Heart left ventricle (tissue), 16 donors: ENCODE results near the gene MYOD1. TPM values are rescaled to one million over a fixed set of nuclear protein-coding genes. Genes with fewer than 3 reads are reported as not detected.
A peak's percentile ranks its signal among the peaks of the same experiment; 100 is the strongest.

ENCODE experiments used
- ATAC-seq, 4 donors: fragments of 200-7000 bp; cut with Tn5 transposase; one replicate each; pipeline ENCODE4 v1.9.1; 2020 to 2022; ENCODE audit warnings: moderate library complexity in 4 of 4, mild to moderate bottlenecking in 3 of 4, moderate number of reproducible peaks in 1 of 4
- DNase-seq, 5 donors: peaks; one replicate each; pipeline ENCODE4 v3.0.0-alpha.2; 2020
- H3K27ac ChIP-seq, 12 donors: fragments of 200-600 bp; sonication (generic) in 4 of 12; one replicate each; pipeline versions ENCODE4 v1.5.0 to v1.8.0; 2016 to 2022; ENCODE audit warnings: mild to moderate bottlenecking in 2 of 12
- H3K27me3 ChIP-seq, 9 donors: fragments of 200-600 bp; sonication (generic) in 2 of 9; one replicate each; pipeline versions ENCODE4 v1.5.1 to v1.8.0; 2016 to 2022; ENCODE audit warnings: mild to moderate bottlenecking in 3 of 9
- H3K36me3 ChIP-seq, 9 donors: fragments of 200-600 bp; sonication (generic) in 2 of 9; one replicate each; pipeline versions ENCODE4 v1.5.0 to v1.8.0; 2018 to 2022; ENCODE audit warnings: mild to moderate bottlenecking in 2 of 9
- H3K4me1 ChIP-seq, 12 donors: fragments of 200-600 bp; sonication (generic) in 4 of 12; one replicate each; pipeline versions ENCODE4 v1.5.0 to v1.8.0; 2016 to 2022; ENCODE audit warnings: mild to moderate bottlenecking in 3 of 12
- H3K4me3 ChIP-seq, 12 donors: fragments of 200-600 bp; sonication (generic) in 4 of 12; one replicate each; pipeline versions ENCODE4 v1.5.0 to v1.8.0; 2017 to 2022; ENCODE audit warnings: mild to moderate bottlenecking in 9 of 12, moderate library complexity in 4 of 12
- H3K9me3 ChIP-seq, 12 donors: fragments of 200-600 bp; sonication (generic) in 4 of 12; one replicate each; pipeline versions ENCODE4 v1.5.0 to v1.8.0; 2016 to 2022; ENCODE audit warnings: mild to moderate bottlenecking in 1 of 12
- CTCF ChIP-seq, 12 donors: fragments of 200-600 bp; sonication (generic) in 4 of 12; IDR thresholded peaks; one replicate each; pipeline versions ENCODE4 v1.5.0 to v1.8.0; 2018 to 2022; ENCODE audit warnings: antibody characterized with exemption in 12 of 12, mild to moderate bottlenecking in 5 of 12
- POLR2A ChIP-seq, 2 donors: fragments of 450-650 bp; IDR thresholded peaks; one replicate each; pipeline ENCODE4 v1.6.1; 2017; ENCODE audit warnings: antibody characterized with exemption in 2 of 2, mild to moderate bottlenecking in 2 of 2, moderate library complexity in 2 of 2
- WGBS, 4 donors: extraction: QIAGEN DNeasy Blood & Tissue Kit in 2 of 4; methylation state at CpG; one replicate each; pipeline versions ENCODE4 v1.1.5 to v1.1.7; 2013 to 2018; 5-methylcytosine and 5-hydroxymethylcytosine counted together
- intact Hi-C, 10 donors: fragments of 100-400 bp; cut with DNase I; formaldehyde crosslinking; loops; one replicate each; pipeline versions ENCODE4 v1.11.1 to v1.14.2; 2022
- polyA plus RNA-seq, 2 donors: library from polyadenylated mRNA; stranded (reverse); fragments of 200-250 nt; gene quantifications; one replicate each; pipeline ENCODE4 v1.2.3, GENCODE V29; 2013
- total RNA-seq, 9 donors: library from RNA; depleted of rRNA in 2 of 9; stranded (reverse); fragments of >200 nt in 2 of 9; fragmentation: NEBNext Ultra II Directional in 3 of 9; extraction: Animal tissue kit (Norgen Biotek cat#: 25700) in 3 of 9; gene quantifications; one replicate each; pipeline versions ENCODE4 v1.1.0 to v1.2.4, GENCODE V29; 2016 to 2023
- donor health status: ischemic (EF 13 %, LVEDD 7.1; RV severe dilation, severe dysfunction).
- donor health status: healthy with polysubstance abuse.
- donor health status: DM: no; HTN: yes; CAD: no.
- donor health status: DM: no; HTN: no; CAD: no.
- donor health status: ischemic (EF 25% LVEDD 6.9; RV normal size, moderate dysfunction).
- donor health status: ischemic (EF 25% LVEDD 5.7; RV mildly dilated, moderate dysfunction).
- donor health status: healthy.
- donor health status: DM: yes; HTN: yes; CAD: no.
- donor health status: ischemic (EF 35%, LVEDD 5.7; RV mildly dilated, moderate dysfunction).
- donor health status: nonischemic (EF 11% LVEDD 7.7; RV severe dilation, severe dysfunction).
- donor health status: DM: yes; HTN: yes; CAD: no.
- donor health status: PGD.
- donor health status: ischemic (EF 29% LVEDD 5.4; RV normal size, mild dysfunction).
- donor health status: nonischemic (EF 23%, LVEDD 6.1; RV moderate dilation, normal function).

MYOD1 gene
- total and polyA plus RNA-seq, 11 donors: not detected

GRCh38 chr11:17694494-17695110, 24.8 kb upstream of the MYOD1 start:
- no peak overlapping the region for H3K4me3 ChIP-seq
- no peak overlapping the region for H3K27ac ChIP-seq
- TF ChIP-seq CTCF (IDR thresholded peaks at IDR 0.05) (no peak), POLR2A (IDR thresholded peaks at IDR 0.05) (no peak)
- no peaks in the 10 kb centered on the region for H3K9me3 ChIP-seq
- H3K27me3 ChIP-seq: peaks cover 8 to 41% (median 20%) of the 10 kb centered on the region in 9 donors
- intact Hi-C loops: no loop called here
- 83 to 90% (median 89%) methylated on average over 8 to 10 of the region's 10 CpGs for WGBS, 4 donors
- peaks cover 0 to 6% (median 0%) of the 10 kb centered on the region in 12 donors for H3K4me1 ChIP-seq
- DNase-seq: no peak
- no peak for ATAC-seq
- H3K36me3 ChIP-seq: no peaks in the 10 kb centered on the region

- no peaks in the 10 kb centered on the region for H3K36me3 ChIP-seq
- TF ChIP-seq CTCF (IDR thresholded peaks at IDR 0.05): no peak
- TF ChIP-seq POLR2A (IDR thresholded peaks at IDR 0.05): no peak
- intact Hi-C loops: no loop called here
- H3K4me3 ChIP-seq: peak overlapping the region in 1 of 12 donors; percentile 16
- peaks cover 0 to 6% (median 0%) of the 10 kb centered on the region in 12 donors for H3K4me1 ChIP-seq
- ATAC-seq (no peak), DNase-seq (no peak)
- no peak overlapping the region for H3K27ac ChIP-seq
- 10 to 27% (median 14%) methylated on average over 25 to 68 of the region's 68 CpGs for WGBS, 4 donors
- no peaks in the 10 kb centered on the region for H3K9me3 ChIP-seq
- H3K27me3 ChIP-seq: peaks cover 8 to 41% (median 20%) of the 10 kb centered on the region in 9 donors
These were observed 23.6 kb upstream of the MYOD1 start for GRCh38 chr11:17695454-17696441.

- TF ChIP-seq CTCF (IDR thresholded peaks at IDR 0.05) (no peak), POLR2A (IDR thresholded peaks at IDR 0.05) (no peak)
- 74 to 84% (median 78%) methylated on average over 5 of the region's 5 CpGs for WGBS, 4 donors
- ATAC-seq (no peak), DNase-seq (no peak)
- Histone ChIP-seq H3K27ac (no peak overlapping the region), H3K36me3 (no peaks in the 10 kb centered on the region), H3K4me3 (no peak overlapping the region), H3K4me1 (peaks cover 0 to 6% (median 0%) of the 10 kb centered on the region in 12 donors), H3K9me3 (no peaks in the 10 kb centered on the region), H3K27me3 (peaks cover 8 to 41% (median 20%) of the 10 kb centered on the region in 9 donors)
- intact Hi-C loops: no loop called here
These were observed 22.6 kb upstream of the MYOD1 start for GRCh38 chr11:17696741-17697140.
